HG03439 (cell line): ENCODE results near the gene ADAM11.
"Not testable (repeated sequence)": the region's sequence is repeated elsewhere in the genome, so short reads cannot be mapped to it uniquely, and the experiment has no call there.

ENCODE experiments used
- ATAC-seq: cut with Tn5 transposase; IDR thresholded peaks from one replicate; pipeline ENCODE4 v1.9.1; 2021; ENCODE audit warnings: mild to moderate bottlenecking, moderate library complexity; ENCODE audit not compliant: unreplicated experiment

ADAM11 gene

DNA sequence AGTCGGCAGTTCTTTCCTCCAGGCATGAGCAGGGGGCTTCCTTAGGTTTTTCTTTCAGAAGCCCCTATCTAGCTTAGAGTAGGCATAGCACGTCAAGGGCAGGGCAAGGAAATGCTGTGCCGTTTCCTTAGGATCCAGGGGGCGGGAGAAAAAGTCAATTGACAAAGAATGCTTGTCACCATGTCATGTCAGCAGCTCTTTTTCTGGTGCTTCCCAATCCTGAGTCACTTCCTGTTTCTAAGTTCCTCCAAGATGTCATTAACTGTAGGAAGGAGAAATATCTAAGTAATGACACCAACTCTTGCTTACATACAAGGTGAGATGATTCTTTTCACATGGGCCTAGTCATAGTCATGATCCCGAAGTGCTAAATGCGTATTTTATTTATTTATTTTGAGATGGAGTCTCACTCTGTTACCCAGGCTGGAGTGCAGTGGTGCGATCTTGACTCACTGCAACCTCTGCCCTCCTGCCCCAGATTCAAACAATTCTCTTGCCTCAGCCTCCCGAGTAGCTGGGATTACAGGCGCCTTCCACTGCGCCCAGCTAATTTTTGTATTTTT lies 36.1 kb downstream of the ADAM11 start:
- ATAC-seq: no peak

DNA sequence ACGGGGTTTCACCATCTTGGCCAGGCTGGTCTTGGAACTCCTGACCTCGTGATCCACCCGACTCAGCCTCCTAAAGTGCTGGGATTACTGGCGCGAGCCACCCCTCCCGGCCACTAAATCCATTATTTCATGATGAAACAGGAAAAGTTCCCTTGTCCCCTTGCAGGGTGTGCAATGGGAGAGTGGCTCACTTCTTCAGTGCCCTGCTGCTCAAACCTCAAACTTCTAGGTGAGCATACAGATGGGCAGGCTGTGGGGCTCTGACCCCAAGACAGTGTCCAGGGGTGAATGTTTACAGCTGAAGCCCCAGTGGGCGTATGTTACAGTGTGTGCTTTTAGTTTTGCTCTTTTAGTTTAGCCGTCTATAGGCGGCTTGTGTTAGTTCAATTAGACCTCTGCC lies 36.6 kb downstream of the ADAM11 start:
- no peak for ATAC-seq

DNA sequence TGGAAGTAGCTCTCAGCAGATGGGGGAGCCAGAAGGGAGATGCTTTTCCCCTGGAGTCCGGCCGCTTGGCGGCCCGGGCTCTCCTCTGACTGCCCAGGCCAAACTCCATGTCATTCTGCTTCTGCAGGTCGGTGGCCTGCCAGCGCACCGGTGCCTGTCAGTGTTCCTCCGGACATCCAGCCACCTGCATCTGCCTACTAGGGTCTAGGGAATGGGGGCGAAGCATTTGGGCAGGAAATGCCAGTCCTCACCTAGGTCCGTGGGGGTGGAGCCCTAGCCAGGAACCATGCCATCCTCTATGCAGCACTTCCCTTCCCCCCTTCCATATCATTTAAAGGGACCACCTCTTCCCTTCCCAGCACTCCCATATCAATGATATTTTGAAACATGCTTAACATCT lies 37.1 kb downstream of the ADAM11 start:
- no peak for ATAC-seq

DNA sequence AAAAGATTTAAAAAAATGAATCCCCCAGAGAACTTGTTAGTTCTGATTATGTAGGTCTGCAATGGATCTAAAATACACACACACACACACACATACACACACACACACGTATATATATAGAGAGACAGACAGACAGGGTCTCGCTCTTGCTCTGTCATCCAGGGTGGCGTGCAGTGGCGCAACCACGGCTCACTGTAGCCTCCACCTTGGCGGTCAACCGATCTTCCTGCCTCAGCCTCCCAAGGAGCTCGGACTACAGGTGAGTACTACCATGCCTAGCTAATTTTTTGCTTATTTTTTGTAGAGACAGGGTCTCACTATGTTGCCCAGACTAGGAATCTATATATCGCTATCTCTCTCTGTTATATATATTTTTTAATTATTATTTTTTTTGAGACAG lies 37.9 kb downstream of the ADAM11 start:
- no peak for ATAC-seq

DNA sequence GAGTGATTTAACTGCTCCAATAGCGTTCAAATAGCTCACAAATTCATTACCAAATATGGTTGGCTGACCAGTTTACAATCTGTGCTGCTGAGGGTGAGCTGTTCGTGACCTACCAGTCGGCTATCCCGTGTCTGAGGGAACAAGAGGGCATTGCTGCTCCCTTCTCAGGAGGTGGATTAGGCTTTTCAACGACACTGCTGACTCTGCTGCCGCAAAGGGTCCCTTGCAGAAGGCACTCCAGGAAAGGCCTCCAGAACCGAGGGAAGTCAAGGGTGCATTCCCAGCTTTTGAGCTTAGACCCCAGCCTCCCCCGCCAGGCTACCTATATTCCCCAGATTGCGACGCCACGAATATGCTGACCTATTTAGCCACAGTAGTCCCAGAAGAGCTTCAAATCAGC lies 39.0 kb downstream of the ADAM11 start:
- no peak for ATAC-seq

DNA sequence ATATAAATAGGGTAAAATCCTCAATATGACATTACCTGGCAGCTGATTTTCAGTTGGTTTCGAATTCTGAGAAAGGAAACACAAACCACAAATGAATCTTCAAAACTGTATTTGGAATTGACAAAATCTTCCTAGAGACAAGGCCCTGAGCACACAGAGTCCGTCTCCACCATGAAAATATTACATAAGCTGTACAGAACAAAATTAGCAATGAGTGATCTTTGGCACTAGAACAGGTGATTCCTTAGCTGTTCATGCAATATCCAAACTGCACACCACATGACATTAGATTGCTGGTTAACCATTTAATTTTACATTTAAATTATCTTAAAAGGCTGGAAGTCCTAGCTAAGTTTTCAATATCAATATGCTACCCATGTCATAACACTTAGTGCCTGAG lies 39.6 kb downstream of the ADAM11 start:
- ATAC-seq: no peak

DNA sequence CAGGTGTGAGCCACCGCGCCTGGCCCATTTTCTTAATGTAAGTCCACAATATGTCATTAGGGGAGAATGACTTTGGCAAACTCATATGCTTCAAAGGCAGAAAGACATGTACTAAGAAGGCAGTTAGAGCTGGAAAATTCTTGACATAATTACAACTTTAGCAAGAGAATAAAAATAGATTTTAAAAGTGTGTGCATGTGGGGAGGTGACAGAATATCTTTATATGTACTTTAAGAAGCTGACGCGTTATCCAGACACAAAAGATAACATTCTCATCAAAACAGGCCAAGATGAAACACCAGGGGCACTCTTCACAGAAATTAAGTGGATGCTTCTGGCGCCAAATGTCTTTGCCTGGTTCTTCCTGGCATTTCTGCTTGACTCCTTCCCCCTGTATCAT lies 43.1 kb downstream of the ADAM11 start:
- no peak for ATAC-seq

DNA sequence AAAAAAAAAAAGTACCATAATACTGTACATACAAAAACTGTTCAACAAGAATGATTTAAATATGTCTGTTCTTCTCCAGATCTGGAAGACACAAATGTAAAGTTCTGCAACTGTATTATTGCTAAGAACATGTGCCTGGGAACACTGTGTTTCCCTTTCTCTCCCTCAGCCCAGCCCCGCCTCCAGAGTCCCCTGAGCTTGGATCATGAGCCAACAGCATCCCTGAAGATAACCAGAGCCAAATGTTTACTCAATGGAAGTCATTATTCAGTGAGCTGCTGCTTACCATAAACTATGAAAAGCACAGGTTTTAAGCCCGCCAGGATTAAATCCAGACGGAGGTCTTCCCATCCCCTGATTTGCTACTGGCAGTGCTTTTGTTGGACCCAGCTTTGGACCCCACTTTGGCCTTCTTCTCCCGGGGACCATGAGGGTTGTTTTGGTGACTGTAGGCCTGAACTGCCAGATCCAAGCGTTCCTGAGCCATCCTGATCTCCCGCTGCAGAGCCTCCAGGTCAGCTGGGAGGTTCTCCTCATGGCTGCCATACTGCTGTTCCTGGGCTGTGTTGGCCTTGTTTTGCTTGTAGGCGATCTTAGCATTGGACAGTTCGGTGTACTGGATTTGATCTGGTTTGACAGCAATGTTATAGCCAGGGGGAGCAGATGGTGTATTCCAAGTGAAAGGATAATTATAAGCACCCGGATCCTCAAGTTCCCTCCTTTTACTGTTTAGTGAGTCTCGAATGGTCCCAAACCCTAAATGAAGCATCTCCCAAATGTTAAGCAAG lies 45.7 kb downstream of the ADAM11 start:
- ATAC-seq: no peak

DNA sequence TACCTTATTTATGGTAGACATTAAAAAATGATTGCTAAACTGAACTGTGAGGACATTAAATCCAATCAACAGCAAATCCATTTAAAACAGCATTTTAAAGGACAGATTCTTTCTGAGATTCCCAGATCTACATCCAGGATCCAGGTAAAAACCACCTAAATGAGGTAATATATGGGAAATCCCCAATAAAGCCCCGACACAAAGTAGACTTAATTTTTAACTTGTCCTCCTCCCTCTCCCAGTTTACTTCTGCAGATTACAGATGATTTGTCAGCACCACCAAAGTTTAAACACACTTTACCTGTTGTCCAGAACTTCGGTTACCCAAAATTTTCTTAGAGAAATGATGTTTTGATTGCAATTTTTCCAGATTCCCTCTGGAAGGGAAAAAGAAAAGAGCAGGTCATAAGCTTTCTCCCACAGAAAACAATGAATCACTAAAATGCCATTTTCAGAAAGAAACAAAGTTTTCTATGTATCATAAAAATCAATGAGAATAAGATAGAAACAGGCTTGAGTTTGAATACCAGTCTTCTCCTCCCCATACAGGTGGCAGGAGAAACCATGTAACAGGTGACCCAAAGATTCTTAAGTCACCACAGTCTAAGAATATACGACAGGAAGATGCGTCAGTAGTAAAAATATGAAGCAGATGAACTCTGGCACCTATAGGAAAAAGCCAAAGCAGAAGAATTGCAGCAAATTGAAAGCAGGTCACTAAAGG lies 48.5 kb downstream of the ADAM11 start:
- ATAC-seq: no peak

DNA sequence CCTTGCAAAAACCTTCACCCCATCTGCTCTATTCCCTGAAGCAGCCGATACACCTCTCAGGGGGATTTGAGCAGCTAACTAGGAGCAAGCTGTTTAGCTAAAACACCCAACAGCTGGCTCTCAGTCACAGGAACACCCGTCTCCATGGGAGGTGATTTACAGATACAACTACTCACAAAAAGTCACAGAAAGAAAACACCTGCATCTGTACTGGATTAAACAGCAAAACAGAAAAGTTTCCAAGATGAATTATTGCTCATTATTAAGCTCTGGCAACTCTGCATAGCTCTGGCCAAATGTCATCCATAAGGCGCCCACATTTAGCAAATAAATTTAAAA lies 49.0 kb downstream of the ADAM11 start:
- no peak for ATAC-seq

DNA sequence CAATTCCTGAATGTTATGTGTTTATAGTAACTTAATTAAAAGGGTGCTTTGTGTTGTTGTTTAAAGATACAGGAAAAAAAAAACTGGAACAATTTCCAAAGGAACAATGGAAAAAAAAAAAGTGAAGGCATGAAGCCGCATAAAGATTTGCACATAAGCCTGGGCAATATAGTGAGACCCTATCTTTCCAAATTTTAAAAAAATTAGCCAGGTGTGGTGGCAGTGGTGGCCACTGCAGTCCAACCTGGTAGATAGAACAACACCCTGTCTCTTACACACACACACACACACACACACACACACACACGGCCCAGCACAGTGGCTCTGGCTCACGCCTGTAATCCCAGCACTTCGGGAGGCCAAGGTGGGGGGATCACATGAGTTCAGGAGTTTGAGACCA lies 49.4 kb downstream of the ADAM11 start:
- ATAC-seq: no peak

DNA sequence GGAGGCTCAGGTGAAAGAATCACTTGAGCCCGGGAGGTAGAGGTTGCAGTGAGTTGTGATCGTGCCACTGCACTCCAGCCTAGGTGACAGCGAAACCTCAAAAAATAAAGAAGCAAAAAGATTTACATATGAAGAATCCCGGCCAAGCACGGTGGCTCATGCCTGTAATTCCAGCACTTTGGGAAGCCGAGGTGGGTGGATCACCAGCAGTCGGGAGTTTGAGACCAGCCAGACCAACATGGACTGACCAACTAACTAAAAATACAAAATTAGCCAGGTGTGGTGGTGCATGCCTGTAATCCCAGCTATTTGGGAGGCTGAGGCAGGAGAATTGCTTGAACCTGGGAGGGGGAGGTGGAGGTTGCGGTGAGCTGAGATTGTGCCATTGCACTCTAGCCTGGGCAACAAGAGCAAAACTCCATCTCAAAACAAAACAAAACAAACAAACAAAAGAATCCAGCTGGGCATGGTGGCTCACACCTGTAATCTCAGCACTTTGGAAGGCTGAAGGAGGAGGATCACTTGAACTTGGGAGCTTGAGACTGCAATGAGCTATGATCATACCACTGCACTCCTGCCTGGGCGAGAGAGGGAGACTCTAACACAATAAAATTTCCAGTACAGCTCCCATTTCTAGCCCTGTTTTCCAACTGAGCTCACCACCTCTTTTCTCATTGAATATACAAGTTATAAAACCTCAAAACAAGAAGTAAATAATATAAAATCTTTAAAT lies 50.0 kb downstream of the ADAM11 start:
- ATAC-seq: not testable (repeated sequence)

DNA sequence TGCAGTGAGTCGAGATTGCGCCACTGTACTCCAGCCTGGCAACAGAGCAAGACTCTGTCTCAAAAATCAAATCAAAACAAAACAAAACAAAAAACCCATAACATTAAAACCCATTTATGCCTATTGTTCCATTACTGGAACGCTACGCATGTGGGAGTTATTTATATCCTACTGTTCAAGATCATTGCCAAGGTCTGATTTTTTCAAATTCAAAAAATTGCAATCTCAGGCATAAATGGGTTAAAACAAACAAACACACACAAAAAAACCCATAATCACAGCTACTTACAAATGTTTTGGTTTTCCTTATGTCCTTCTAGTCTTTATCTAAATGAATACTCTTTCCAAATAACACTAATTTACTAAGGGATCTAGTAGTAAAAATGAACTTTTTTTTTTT lies 53.5 kb downstream of the ADAM11 start:
- ATAC-seq: no peak

DNA sequence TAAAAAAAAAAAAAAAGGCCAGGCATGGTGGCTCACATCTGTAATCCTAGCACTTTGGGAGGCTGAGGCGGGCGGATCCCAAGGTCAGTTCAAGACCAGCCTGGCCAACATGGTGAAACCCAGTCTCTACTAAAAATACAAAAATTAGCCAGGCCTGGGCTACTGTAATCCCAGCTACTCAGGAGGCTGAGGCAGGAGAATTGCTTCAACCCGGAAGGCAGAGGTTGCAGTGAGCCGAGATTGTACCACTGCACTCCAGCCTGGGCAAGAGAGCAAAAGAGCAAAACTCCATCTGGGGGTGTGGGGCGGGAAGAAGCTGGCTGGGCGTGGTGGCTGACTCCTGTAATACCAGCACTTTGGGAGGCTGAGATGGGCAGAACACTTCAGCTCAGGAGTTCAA lies 59.7 kb downstream of the ADAM11 start:
- not testable (repeated sequence) for ATAC-seq

DNA sequence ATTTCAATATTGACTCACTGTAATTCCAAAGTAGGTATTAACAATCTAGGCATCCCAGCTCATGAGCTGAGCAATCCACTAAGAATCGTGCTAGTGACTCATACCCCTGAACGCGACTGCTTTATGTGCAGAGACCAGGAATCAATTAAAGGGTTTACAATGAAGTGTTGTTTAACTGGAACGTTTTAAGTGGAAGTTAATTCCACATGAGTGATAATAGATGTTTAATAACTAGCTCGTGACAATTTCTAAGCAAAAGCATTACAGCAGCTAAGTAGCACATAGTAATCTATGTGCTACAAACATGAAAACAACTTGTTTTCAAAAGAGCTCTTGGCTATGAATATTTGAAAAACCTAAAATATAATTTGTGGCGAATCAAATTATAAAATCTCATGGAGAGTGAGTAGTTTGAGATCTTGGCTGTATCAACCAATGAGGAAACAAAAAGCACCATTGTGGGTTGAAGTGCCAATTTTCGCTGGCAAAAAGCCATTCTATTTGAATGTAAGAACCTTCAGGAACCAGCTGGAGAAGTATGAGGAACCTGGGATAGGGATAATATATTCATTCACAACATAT lies 61.9 kb downstream of the ADAM11 start:
- no peak for ATAC-seq

DNA sequence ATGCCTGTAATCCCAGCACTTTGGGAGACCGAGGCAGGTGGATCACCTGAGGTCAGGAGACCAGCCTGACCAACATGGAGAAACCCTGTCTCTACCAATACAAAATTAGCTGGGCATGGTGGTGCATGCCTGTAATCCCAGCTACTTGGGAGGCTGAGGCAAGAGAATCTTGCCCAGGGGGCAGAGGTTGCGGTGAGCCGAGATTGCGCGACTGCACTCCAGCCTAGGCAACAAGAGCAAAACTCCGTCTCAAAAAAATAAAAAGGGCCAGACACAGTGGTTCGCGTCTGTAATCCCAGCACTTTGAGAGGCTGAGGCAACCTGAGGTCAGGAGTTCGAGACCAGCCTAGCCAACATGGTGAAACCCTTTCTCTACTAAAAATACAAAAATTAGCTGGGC lies 66.4 kb downstream of the ADAM11 start:
- not testable (repeated sequence) for ATAC-seq

DNA sequence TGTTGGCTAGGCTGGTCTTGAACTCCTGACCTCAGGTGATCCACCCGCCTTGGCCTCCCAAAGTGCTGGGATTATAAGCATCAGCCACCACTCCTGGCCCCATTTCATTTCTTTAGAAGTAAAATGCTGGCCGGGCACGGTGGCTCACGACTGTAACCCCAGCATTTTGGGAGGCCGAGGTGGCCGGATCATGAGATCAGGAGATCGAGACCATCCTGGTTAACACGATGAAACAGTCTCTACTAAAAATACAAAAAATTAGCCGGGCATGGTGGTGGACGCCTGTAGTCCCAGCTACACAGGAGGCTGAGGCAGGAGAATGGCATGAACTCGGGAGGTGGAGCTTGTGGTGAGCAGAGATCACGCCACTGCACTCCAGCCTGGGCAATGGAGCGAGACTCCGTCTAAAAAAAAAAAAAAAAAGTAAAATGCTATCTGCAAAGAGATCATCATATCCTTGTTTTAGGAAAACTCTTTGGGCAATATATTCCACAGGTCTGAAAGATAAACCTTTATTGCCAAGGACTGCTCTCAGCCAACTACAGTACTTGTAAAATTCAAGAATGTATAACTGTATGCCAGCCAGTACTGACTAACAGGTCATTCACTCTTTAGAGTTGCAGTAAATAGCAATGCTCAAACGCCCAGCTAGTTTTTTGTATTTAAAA lies 67.5 kb downstream of the ADAM11 start:
- ATAC-seq: no peak

DNA sequence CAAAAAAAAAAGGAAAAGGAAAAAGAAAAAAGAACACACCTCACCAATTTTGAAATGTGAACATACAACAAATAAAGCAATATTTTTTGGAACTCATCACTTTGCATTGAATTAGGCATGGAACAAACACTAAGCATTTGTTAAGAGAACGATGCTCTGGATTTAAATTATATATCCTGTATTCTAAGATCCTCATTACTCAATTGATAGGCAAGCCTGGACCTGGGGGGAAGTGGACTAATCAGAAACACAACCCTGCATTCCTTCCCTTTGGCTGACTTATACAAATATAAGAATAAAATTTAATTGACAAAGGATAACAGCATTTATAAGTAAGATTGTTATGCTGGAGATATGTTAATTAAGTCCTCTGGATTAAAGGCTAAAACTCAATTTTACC lies 69.1 kb downstream of the ADAM11 start:
- ATAC-seq: no peak

DNA sequence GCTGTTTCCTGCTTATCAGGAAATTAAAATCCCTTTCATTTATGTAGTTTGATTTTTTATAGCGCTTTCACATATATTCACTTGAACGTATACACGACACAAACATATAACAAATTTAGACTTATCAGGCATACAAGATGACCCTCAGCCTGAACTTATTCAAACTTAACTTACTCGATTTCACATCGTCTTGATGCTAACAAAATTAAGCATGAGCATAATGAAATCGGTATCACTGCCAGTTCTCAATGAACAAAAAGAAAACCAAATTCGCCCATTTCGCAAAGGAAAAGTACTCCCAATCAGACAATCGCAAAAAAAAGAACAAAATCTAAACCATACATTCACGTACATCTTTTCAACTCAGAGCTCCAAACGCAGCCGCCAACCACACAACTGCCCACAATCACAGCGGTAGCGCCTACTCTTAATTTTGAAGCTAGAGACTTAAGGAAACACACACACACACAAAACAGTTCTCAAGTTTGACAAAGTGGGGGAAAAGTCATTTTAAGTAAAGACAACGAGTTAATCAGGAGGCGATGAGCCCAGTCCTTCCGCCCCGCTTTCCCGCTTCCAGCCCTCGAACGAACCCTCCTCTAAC lies 70.2 kb downstream of the ADAM11 start:
- ATAC-seq: no peak
